Measurements from ENCODE around the gene AMFR.

DNA sequence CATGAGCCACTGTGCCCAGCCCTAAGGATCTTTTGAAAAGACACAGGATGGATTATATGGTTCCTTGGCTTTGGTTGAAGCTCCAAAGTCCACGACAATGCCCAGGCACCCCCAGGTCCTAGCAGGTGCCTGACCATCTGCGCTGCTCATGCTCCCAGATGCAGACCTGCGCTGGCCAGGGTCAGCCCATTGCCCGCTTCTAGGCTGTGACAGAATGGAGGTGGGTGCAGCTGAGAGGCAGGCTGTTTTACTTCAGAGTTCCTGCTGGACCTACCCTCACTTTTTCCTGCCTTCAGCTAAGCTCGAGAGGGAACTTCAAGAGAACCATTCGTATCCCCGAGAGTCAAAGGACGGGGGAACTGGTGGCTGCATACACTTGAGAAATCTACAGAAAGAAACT is 60.5 kb downstream of the AMFR start:
- TF ChIP-seq, protein P1, sequence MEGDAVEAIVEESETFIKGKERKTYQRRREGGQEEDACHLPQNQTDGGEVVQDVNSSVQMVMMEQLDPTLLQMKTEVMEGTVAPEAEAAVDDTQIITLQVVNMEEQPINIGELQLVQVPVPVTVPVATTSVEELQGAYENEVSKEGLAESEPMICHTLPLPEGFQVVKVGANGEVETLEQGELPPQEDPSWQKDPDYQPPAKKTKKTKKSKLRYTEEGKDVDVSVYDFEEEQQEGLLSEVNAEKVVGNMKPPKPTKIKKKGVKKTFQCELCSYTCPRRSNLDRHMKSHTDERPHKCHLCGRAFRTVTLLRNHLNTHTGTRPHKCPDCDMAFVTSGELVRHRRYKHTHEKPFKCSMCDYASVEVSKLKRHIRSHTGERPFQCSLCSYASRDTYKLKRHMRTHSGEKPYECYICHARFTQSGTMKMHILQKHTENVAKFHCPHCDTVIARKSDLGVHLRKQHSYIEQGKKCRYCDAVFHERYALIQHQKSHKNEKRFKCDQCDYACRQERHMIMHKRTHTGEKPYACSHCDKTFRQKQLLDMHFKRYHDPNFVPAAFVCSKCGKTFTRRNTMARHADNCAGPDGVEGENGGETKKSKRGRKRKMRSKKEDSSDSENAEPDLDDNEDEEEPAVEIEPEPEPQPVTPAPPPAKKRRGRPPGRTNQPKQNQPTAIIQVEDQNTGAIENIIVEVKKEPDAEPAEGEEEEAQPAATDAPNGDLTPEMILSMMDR (IDR thresholded peaks at IDR 0.05; ENCODE audit: low read depth, low read length, missing input control) = no peak
- TF ChIP-seq, protein P2, sequence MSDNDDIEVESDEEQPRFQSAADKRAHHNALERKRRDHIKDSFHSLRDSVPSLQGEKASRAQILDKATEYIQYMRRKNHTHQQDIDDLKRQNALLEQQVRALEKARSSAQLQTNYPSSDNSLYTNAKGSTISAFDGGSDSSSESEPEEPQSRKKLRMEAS (IDR thresholded peaks at IDR 0.05) = no peak
- TF ChIP-seq TAF1 (conservative IDR thresholded peaks at IDR 0.05) (no peak), YY1 (IDR thresholded peaks at IDR 0.05) (no peak), GABPA (IDR thresholded peaks at IDR 0.05 in 1 of 2, conservative IDR thresholded peaks at IDR 0.05 in 1 of 2) (no peak)
- TF ChIP-seq, protein P3, sequence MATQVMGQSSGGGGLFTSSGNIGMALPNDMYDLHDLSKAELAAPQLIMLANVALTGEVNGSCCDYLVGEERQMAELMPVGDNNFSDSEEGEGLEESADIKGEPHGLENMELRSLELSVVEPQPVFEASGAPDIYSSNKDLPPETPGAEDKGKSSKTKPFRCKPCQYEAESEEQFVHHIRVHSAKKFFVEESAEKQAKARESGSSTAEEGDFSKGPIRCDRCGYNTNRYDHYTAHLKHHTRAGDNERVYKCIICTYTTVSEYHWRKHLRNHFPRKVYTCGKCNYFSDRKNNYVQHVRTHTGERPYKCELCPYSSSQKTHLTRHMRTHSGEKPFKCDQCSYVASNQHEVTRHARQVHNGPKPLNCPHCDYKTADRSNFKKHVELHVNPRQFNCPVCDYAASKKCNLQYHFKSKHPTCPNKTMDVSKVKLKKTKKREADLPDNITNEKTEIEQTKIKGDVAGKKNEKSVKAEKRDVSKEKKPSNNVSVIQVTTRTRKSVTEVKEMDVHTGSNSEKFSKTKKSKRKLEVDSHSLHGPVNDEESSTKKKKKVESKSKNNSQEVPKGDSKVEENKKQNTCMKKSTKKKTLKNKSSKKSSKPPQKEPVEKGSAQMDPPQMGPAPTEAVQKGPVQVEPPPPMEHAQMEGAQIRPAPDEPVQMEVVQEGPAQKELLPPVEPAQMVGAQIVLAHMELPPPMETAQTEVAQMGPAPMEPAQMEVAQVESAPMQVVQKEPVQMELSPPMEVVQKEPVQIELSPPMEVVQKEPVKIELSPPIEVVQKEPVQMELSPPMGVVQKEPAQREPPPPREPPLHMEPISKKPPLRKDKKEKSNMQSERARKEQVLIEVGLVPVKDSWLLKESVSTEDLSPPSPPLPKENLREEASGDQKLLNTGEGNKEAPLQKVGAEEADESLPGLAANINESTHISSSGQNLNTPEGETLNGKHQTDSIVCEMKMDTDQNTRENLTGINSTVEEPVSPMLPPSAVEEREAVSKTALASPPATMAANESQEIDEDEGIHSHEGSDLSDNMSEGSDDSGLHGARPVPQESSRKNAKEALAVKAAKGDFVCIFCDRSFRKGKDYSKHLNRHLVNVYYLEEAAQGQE (IDR thresholded peaks at IDR 0.05) = no peak
- TF ChIP-seq, protein P4, sequence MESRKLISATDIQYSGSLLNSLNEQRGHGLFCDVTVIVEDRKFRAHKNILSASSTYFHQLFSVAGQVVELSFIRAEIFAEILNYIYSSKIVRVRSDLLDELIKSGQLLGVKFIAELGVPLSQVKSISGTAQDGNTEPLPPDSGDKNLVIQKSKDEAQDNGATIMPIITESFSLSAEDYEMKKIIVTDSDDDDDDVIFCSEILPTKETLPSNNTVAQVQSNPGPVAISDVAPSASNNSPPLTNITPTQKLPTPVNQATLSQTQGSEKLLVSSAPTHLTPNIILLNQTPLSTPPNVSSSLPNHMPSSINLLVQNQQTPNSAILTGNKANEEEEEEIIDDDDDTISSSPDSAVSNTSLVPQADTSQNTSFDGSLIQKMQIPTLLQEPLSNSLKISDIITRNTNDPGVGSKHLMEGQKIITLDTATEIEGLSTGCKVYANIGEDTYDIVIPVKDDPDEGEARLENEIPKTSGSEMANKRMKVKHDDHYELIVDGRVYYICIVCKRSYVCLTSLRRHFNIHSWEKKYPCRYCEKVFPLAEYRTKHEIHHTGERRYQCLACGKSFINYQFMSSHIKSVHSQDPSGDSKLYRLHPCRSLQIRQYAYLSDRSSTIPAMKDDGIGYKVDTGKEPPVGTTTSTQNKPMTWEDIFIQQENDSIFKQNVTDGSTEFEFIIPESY (IDR thresholded peaks at IDR 0.05) = no peak

All from liver (tissue), 3 donors.